ENCODE data around the gene SACS. TPM values are rescaled to one million over a fixed set of nuclear protein-coding genes. Genes with fewer than 3 reads are reported as not detected.
"Not testable (repeated sequence)": the region's sequence is repeated elsewhere in the genome, so short reads cannot be mapped to it uniquely, and the experiment has no call there.

Gene SACS
- total and polyA plus RNA-seq, 4 donors, result 22.8 to 101 (median 34.8) TPM

DNA sequence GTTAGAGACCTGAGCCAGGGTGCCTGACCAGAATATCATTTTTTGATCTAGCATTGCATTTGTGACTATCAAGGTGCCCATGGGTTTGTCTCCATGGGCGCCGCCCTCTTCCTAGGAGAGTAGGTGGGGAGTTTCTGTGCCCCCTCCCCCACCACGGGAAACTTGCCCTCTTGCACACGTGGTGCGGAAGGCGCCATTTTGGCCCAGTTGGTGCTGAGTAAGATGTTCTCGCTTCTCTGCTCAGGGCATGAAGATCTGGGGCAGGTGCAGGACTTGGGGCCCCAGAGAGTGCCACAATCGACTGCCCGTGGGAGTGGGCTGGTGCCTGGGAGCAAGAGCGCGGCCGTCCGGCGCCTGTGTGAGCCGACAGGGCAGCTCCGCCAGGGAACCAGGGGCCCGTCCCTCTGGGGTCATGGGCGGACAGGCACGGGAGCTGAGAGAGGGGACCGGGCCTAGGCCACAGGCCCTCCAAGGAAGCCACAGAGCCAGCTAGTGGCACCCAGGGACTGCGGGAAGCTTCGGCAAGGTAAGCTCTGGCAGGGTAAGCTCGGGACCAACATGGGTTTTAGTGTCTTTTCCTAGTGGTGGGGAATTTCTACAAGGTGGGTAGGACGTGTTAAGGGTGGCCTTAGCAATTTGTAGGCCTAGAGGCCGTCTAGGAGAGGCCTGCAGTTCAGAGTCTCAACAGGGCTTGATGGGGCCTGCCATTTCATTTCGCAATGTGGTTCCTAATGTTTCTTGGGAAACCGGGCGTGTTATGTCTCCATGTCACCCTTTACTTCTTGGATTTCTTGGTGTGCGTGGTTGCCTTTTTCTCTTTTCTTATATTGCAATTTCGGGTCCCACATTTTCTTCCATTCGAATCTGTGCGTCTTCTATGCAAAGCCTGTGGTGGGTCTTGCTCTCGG is 14.5 kb downstream of the SACS start:
- Histone ChIP-seq H3K27me3 (ENCODE audit: control insufficient read depth, insufficient read depth, low read length) (no peaks in the 10 kb centered on the region), H3K4me1 (ENCODE audit: control insufficient read depth, insufficient read depth, low read length) (no peaks in the 10 kb centered on the region), H3K9me3 (ENCODE audit: control insufficient read depth, insufficient read depth, low read length) (no peaks in the 10 kb centered on the region), H3K27ac (ENCODE audit: low read depth, low read length) (no peak overlapping the region), H3K4me3 (ENCODE audit: low read depth, low read length) (no peak overlapping the region), H3K36me3 (ENCODE audit: control insufficient read depth, insufficient read depth, low read length) (peaks cover 15% of the 10 kb centered on the region)
- no peak for DNase-seq (ENCODE audit: low read depth in 4 of 6, low spot score in 6 of 6)
- WGBS (ENCODE audit: insufficient coverage), result 99% methylated on average over 21 of the region's 33 CpGs

GRCh38 chr13:23414682-23415081 is 18.8 kb downstream of the SACS start:
- peaks cover 8% of the 10 kb centered on the region for H3K36me3 ChIP-seq (ENCODE audit: control insufficient read depth, insufficient read depth, low read length)
- H3K27me3 ChIP-seq (ENCODE audit: control insufficient read depth, insufficient read depth, low read length), result no peaks in the 10 kb centered on the region
- peaks cover 3% of the 10 kb centered on the region for H3K4me1 ChIP-seq (ENCODE audit: control insufficient read depth, insufficient read depth, low read length)
- no peak for DNase-seq (ENCODE audit: low read depth in 4 of 6, low spot score in 6 of 6)
- no peaks in the 10 kb centered on the region for H3K9me3 ChIP-seq (ENCODE audit: control insufficient read depth, insufficient read depth, low read length)
- WGBS (ENCODE audit: insufficient coverage), result no CpG with 5 or more reads among the region's 2 CpGs
- H3K27ac ChIP-seq (ENCODE audit: low read depth, low read length), result no peak overlapping the region
- no peak overlapping the region for H3K4me3 ChIP-seq (ENCODE audit: low read depth, low read length)

- H3K27ac ChIP-seq (ENCODE audit: low read depth, low read length), result no peak overlapping the region
- no peaks in the 10 kb centered on the region for H3K9me3 ChIP-seq (ENCODE audit: control insufficient read depth, insufficient read depth, low read length)
- peaks cover 3% of the 10 kb centered on the region for H3K4me1 ChIP-seq (ENCODE audit: control insufficient read depth, insufficient read depth, low read length)
- no peaks in the 10 kb centered on the region for H3K27me3 ChIP-seq (ENCODE audit: control insufficient read depth, insufficient read depth, low read length)
- H3K4me3 ChIP-seq (ENCODE audit: low read depth, low read length), result no peak overlapping the region
- DNase-seq (ENCODE audit: low read depth in 4 of 6, low spot score in 6 of 6), result peak in 2 of 6 donors; percentile 38 to 41
- no peaks in the 10 kb centered on the region for H3K36me3 ChIP-seq (ENCODE audit: control insufficient read depth, insufficient read depth, low read length)
- 14% methylated on average over 5 of the region's 11 CpGs for WGBS (ENCODE audit: insufficient coverage)
Observed at GRCh38 chr13:23411706-23412105, 21.8 kb downstream of the SACS start.

DNA sequence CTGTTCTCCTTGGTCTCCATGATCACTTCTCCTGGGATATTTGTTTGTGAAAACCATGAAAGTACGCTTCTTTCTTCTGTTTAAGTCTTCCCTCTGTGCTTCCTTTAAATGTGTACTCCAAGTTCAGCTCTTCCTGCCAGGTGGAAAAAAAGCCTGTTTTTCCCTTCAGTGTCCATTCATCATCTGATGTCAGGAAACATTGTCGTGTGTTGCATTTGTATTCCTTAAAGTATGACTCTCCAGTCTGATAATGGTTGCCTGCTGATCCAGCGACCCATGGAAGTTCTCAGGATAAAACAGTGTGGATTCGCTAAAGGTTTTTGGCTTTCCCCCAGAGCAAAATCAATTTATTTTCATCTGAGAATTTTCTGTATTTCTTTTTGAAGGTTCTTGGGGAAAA is 22.3 kb downstream of the SACS start:
- DNase-seq (ENCODE audit: low read depth in 4 of 6, low spot score in 6 of 6), result no peak
- Histone ChIP-seq H3K36me3 (ENCODE audit: control insufficient read depth, insufficient read depth, low read length) (no peaks in the 10 kb centered on the region), H3K4me1 (ENCODE audit: control insufficient read depth, insufficient read depth, low read length) (peaks cover 3% of the 10 kb centered on the region), H3K9me3 (ENCODE audit: control insufficient read depth, insufficient read depth, low read length) (no peaks in the 10 kb centered on the region), H3K4me3 (ENCODE audit: low read depth, low read length) (no peak overlapping the region), H3K27ac (ENCODE audit: low read depth, low read length) (no peak overlapping the region), H3K27me3 (ENCODE audit: control insufficient read depth, insufficient read depth, low read length) (no peaks in the 10 kb centered on the region)
- WGBS (ENCODE audit: insufficient coverage), result 17% methylated on average over 1 of the region's 4 CpGs

- no peak overlapping the region for H3K4me3 ChIP-seq (ENCODE audit: low read depth, low read length)
- H3K27ac ChIP-seq (ENCODE audit: low read depth, low read length), result no peak overlapping the region
- no peaks in the 10 kb centered on the region for H3K9me3 ChIP-seq (ENCODE audit: control insufficient read depth, insufficient read depth, low read length)
- H3K36me3 ChIP-seq (ENCODE audit: control insufficient read depth, insufficient read depth, low read length), result no peaks in the 10 kb centered on the region
- peaks cover 3% of the 10 kb centered on the region for H3K4me1 ChIP-seq (ENCODE audit: control insufficient read depth, insufficient read depth, low read length)
- DNase-seq (ENCODE audit: low read depth in 4 of 6, low spot score in 6 of 6), result no peak
- WGBS (ENCODE audit: insufficient coverage), result 75% methylated on average over 3 of the region's 5 CpGs
- no peaks in the 10 kb centered on the region for H3K27me3 ChIP-seq (ENCODE audit: control insufficient read depth, insufficient read depth, low read length)
Observed at GRCh38 chr13:23408026-23408425, 25.5 kb downstream of the SACS start.

DNA sequence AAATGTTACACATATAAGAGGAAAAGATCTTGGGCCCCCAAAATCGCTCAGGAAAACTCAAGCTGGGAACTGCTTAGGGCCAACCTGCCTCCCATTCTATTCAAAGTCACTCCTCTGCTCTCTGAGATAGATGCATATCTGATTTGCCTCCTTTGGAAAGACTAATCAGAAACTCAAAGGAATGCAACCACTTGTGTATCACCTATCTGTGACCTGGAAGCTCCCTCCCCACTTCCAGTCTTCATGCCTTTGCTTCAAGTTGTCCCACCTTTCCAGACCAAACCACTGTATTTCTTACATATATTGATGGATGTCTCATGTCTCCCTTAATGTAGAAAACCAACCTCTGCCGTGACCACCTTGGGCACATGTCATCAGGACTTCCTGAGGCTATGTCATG is 32.3 kb downstream of the SACS start:
- WGBS (ENCODE audit: insufficient coverage), result 100% methylated on average over 2 of the region's 2 CpGs

DNA sequence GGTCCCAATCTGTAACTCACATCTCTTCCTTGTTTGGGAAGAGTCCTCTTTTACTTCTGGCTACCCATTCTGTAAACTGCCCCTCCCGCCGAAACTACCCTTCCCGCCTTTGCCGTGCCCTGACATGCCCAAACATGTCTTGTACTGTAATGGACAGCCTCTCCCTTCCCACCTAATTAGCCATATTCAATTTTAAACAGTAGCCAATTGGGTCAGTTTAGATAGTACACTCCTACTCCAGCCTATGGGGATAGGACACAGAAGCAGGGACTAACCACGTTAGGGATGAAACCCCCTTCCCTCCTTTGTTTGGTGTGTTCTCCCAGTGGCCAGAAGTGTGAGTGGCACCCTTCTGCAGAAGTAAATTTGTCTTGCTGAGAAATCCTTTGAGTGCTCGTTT is 34.2 kb downstream of the SACS start:
- no peak for DNase-seq (ENCODE audit: low read depth in 4 of 6, low spot score in 6 of 6)
- H3K36me3 ChIP-seq (ENCODE audit: control insufficient read depth, insufficient read depth, low read length), result no peaks in the 10 kb centered on the region
- no peaks in the 10 kb centered on the region for H3K9me3 ChIP-seq (ENCODE audit: control insufficient read depth, insufficient read depth, low read length)
- H3K4me3 ChIP-seq (ENCODE audit: low read depth, low read length), result no peak overlapping the region
- H3K27me3 ChIP-seq (ENCODE audit: control insufficient read depth, insufficient read depth, low read length), result no peaks in the 10 kb centered on the region
- 90% methylated on average over 5 of the region's 6 CpGs for WGBS (ENCODE audit: insufficient coverage)
- no peaks in the 10 kb centered on the region for H3K4me1 ChIP-seq (ENCODE audit: control insufficient read depth, insufficient read depth, low read length)
- H3K27ac ChIP-seq (ENCODE audit: low read depth, low read length), result no peak overlapping the region

More for the DNA sequence above, 32.3 kb downstream of the SACS start:
- H3K9me3 ChIP-seq (ENCODE audit: control insufficient read depth, insufficient read depth, low read length); H3K36me3 ChIP-seq (ENCODE audit: control insufficient read depth, insufficient read depth, low read length); DNase-seq (ENCODE audit: low read depth in 4 of 6, low spot score in 6 of 6); H3K27me3 ChIP-seq (ENCODE audit: control insufficient read depth, insufficient read depth, low read length); H3K4me3 ChIP-seq (ENCODE audit: low read depth, low read length); H3K27ac ChIP-seq (ENCODE audit: low read depth, low read length); H3K4me1 ChIP-seq (ENCODE audit: control insufficient read depth, insufficient read depth, low read length): not testable (repeated sequence)

DNA sequence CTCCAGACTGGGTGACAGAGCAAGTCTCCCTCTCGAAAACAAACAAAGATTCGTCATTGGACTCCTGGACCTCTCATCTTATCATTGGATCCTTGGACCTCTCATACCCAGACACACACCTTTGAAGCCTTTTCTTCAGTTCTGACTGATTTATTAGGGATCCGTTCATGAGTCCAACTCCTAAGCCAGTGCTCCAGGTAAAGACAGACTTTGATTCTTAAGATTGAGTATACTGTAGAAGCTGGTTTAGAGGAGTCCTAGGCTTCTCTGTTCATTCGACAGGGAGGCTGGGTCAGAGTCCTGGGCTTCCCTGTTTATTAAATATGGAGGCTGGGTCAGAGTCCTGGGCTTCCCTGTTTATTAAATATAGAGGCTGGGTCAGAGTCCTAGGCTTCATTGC is 38.7 kb downstream of the SACS start:
- Histone ChIP-seq H3K36me3 (ENCODE audit: control insufficient read depth, insufficient read depth, low read length) (no peaks in the 10 kb centered on the region), H3K27me3 (ENCODE audit: control insufficient read depth, insufficient read depth, low read length) (no peaks in the 10 kb centered on the region), H3K4me1 (ENCODE audit: control insufficient read depth, insufficient read depth, low read length) (no peaks in the 10 kb centered on the region), H3K27ac (ENCODE audit: low read depth, low read length) (no peak overlapping the region), H3K9me3 (ENCODE audit: control insufficient read depth, insufficient read depth, low read length) (no peaks in the 10 kb centered on the region), H3K4me3 (ENCODE audit: low read depth, low read length) (no peak overlapping the region)
- DNase-seq (ENCODE audit: low read depth in 4 of 6, low spot score in 6 of 6), result no peak
- WGBS (ENCODE audit: insufficient coverage), result 100% methylated on average over 2 of the region's 4 CpGs

DNA sequence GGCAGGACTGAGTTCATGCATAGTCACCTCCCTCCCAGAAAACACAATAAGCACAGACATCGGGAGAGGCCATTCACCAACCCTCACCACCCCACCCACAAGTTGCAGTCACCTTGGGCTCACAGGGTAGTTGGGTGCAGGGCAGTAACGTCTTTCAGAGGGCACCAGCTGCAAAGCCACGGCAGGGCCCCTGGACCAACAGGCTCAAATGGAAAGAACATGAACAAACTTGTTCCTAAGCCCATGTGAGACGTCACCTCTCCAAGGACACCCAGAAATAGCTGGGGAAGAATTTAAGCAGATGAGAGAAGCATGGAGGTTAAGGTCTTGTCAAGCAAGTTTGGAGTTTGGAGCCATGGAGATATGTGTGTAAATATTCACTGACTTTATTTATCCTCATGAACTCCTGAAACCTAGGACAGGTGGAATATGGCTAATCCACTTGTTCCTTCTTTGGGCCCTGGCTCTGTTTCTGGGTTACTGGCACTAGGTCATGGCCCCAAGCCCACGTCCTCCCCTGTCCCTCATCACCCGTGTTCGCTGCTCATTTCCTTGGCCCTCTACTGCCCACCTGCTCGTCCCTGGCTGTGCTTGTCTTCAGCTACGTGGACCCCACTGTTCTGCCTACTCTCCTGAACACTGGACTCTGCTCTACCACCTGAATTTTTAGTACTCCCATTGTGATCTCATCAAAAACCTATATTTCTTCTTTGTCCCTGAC is 40.4 kb downstream of the SACS start:
- no peaks in the 10 kb centered on the region for H3K4me1 ChIP-seq (ENCODE audit: control insufficient read depth, insufficient read depth, low read length)
- no peak for DNase-seq (ENCODE audit: low read depth in 4 of 6, low spot score in 6 of 6)
- 84% methylated on average over 6 of the region's 9 CpGs for WGBS (ENCODE audit: insufficient coverage)
- H3K4me3 ChIP-seq (ENCODE audit: low read depth, low read length), result no peak overlapping the region
- H3K9me3 ChIP-seq (ENCODE audit: control insufficient read depth, insufficient read depth, low read length), result no peaks in the 10 kb centered on the region
- no peaks in the 10 kb centered on the region for H3K36me3 ChIP-seq (ENCODE audit: control insufficient read depth, insufficient read depth, low read length)
- H3K27ac ChIP-seq (ENCODE audit: low read depth, low read length), result no peak overlapping the region
- H3K27me3 ChIP-seq (ENCODE audit: control insufficient read depth, insufficient read depth, low read length), result no peaks in the 10 kb centered on the region

Data from spinal cord (tissue), 10 donors.